ENCODE data around the gene CEBPB. TPM values are rescaled to one million over a fixed set of nuclear protein-coding genes. Genes with fewer than 3 reads are reported as not detected.
A peak's percentile ranks its signal among the peaks of the same experiment; 100 is the strongest.

CEBPB gene
- polyA plus RNA-seq, 4 donors: 4.0 to 8.5 (median 4.9) TPM

- no peak for DNase-seq (ENCODE audit: low read depth in 4 of 4, low spot score in 2 of 4)
Observed at GRCh38 chr20:50224052-50224451, 33.4 kb downstream of the CEBPB start.

- DNase-seq (ENCODE audit: low read depth in 4 of 4, low spot score in 2 of 4): peak in 2 of 4 donors; percentile 29 to 32
Observed at GRCh38 chr20:50224531-50225255, 34.1 kb downstream of the CEBPB start.

GRCh38 chr20:50226093-50226974 lies 35.7 kb downstream of the CEBPB start:
- no peak for DNase-seq (ENCODE audit: low read depth in 4 of 4, low spot score in 2 of 4)

- DNase-seq (ENCODE audit: low read depth in 4 of 4, low spot score in 2 of 4): no peak
Observed at GRCh38 chr20:50227506-50227905, 36.9 kb downstream of the CEBPB start.

GRCh38 chr20:50229156-50229607 lies 38.6 kb downstream of the CEBPB start:
- DNase-seq (ENCODE audit: low read depth in 4 of 4, low spot score in 2 of 4): no peak

GRCh38 chr20:50230184-50230583 lies 39.6 kb downstream of the CEBPB start:
- DNase-seq (ENCODE audit: low read depth in 4 of 4, low spot score in 2 of 4): no peak

- no peak for DNase-seq (ENCODE audit: low read depth in 4 of 4, low spot score in 2 of 4)
Observed at GRCh38 chr20:50230871-50231560, 40.4 kb downstream of the CEBPB start.

- DNase-seq (ENCODE audit: low read depth in 4 of 4, low spot score in 2 of 4): no peak
Observed at GRCh38 chr20:50231854-50232253, 41.2 kb downstream of the CEBPB start.

GRCh38 chr20:50232651-50233324 lies 42.2 kb downstream of the CEBPB start:
- DNase-seq (ENCODE audit: low read depth in 4 of 4, low spot score in 2 of 4): no peak

- no peak for DNase-seq (ENCODE audit: low read depth in 4 of 4, low spot score in 2 of 4)
Observed at GRCh38 chr20:50233325-50234212, 42.9 kb downstream of the CEBPB start.

- DNase-seq (ENCODE audit: low read depth in 4 of 4, low spot score in 2 of 4): no peak
Observed at GRCh38 chr20:50234288-50234687, 43.7 kb downstream of the CEBPB start.

GRCh38 chr20:50237349-50237748 lies 46.7 kb downstream of the CEBPB start:
- DNase-seq (ENCODE audit: low read depth in 4 of 4, low spot score in 2 of 4): no peak

- DNase-seq (ENCODE audit: low read depth in 4 of 4, low spot score in 2 of 4): no peak
Observed at GRCh38 chr20:50238081-50238800, 47.6 kb downstream of the CEBPB start.

- DNase-seq (ENCODE audit: low read depth in 4 of 4, low spot score in 2 of 4): no peak
Observed at GRCh38 chr20:50240092-50240491, 49.5 kb downstream of the CEBPB start.

- no peak for DNase-seq (ENCODE audit: low read depth in 4 of 4, low spot score in 2 of 4)
Observed at GRCh38 chr20:50242178-50242514, 51.5 kb downstream of the CEBPB start.
